Uterus (tissue), 2 donors: ENCODE measurements around the gene SLITRK3.

Experiments
- POLR2A ChIP-seq, 2 donors: fragments of 450-650 bp; IDR thresholded peaks; one replicate each; pipeline ENCODE4 v1.6.1; 2016; ENCODE audit warnings: antibody characterized with exemption in 2 of 2, mild to moderate bottlenecking in 1 of 2, moderate library complexity in 1 of 2
- TF ChIP-seq, protein P1 (sequence below), 4 experiments: fragments of 200-600 bp in 2 of 4; fragments of 450-650 bp in 2 of 4; sonication (generic) in 2 of 4; IDR thresholded peaks; one replicate each; pipeline ENCODE4 v1.5.1; 2016 to 2019; ENCODE audit warnings: antibody characterized with exemption in 4 of 4, mild to moderate bottlenecking in 2 of 4, moderate library complexity in 1 of 4

DNA sequence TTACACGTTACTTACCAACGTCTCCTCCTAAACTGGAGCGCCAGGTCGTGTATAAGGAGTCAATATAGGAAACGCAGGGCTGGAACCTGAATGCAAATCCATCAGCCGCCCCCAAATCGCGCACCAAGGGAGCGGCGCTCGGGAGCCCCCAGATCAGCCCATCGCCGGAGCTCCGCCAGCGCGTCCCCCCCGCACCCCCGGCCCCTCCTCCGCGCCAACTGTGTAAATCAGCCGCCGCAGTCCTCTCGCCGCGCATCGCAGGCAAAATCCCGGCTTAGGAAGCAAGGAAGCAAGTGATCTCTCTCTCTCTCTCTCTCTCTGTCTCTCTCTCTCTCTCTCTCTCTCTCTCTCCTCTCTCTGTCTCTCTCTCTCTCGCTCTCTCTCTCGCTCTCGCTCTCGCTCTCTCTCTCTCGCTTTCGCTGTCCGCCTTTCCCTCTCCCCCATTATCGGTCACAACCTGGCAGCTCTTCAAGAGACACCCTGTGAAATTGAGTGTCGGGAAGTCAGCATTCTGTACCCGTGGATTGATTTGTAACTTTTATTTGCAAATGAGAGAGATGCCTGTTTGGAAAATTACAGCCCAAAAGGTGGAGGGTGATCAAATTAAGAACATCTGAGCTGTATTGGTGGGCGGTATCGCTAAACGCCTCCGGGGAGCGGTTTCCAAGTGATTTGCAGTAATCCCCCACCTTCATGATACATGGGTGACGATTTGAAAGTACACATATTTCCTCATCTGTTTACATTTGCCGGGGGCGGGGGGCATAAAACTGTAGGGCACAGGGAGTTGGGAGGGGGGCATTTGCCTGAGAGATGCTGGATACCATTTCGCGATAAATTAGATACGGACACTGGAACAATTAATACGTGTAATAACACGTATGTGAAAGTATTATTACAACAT is 645 bp upstream of the SLITRK3 start:
- TF ChIP-seq POLR2A (IDR thresholded peaks at IDR 0.05): no peak
- TF ChIP-seq, protein P1, sequence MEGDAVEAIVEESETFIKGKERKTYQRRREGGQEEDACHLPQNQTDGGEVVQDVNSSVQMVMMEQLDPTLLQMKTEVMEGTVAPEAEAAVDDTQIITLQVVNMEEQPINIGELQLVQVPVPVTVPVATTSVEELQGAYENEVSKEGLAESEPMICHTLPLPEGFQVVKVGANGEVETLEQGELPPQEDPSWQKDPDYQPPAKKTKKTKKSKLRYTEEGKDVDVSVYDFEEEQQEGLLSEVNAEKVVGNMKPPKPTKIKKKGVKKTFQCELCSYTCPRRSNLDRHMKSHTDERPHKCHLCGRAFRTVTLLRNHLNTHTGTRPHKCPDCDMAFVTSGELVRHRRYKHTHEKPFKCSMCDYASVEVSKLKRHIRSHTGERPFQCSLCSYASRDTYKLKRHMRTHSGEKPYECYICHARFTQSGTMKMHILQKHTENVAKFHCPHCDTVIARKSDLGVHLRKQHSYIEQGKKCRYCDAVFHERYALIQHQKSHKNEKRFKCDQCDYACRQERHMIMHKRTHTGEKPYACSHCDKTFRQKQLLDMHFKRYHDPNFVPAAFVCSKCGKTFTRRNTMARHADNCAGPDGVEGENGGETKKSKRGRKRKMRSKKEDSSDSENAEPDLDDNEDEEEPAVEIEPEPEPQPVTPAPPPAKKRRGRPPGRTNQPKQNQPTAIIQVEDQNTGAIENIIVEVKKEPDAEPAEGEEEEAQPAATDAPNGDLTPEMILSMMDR (IDR thresholded peaks at IDR 0.05): peak in 2 of 4 experiments; percentile 7 to 45
